ENCODE measurements around the gene RCHY1.
A peak's percentile ranks its signal among the peaks of the same experiment; 100 is the strongest.

Gene RCHY1

GRCh38 chr4:75457365-75457764, 56.8 kb downstream of the RCHY1 start:
- H3K9me3 ChIP-seq (ENCODE audit: control extremely low read depth in 1 of 5, control insufficient read depth in 4 of 5, insufficient read depth in 2 of 5, low read depth in 1 of 5, low read length in 4 of 5) = peaks cover 0 to 2% (median 0%) of the 10 kb centered on the region in 5 experiments
- no peak overlapping the region for H3K27ac ChIP-seq (ENCODE audit: insufficient read depth in 1 of 2, low read depth in 1 of 2, low read length in 2 of 2, poor library complexity in 1 of 2, severe bottlenecking in 2 of 2)
- no peaks in the 10 kb centered on the region for H3K4me1 ChIP-seq (ENCODE audit: control extremely low read depth in 1 of 4, control insufficient read depth in 4 of 4, insufficient read depth in 4 of 4, low read length in 3 of 4)
- peaks cover 0 to 4% (median 0%) of the 10 kb centered on the region in 5 experiments for H3K27me3 ChIP-seq (replicated peaks in 2 of 5; ENCODE audit: control insufficient read depth in 4 of 5, insufficient read depth in 5 of 5, low read length in 4 of 5)
- H3K36me3 ChIP-seq (ENCODE audit: control insufficient read depth in 4 of 4, insufficient read depth in 4 of 4, low read length in 3 of 4) = no peaks in the 10 kb centered on the region
- WGBS (ENCODE audit: insufficient coverage) = 100% methylated on average over 1 of the region's 3 CpGs
- DNase-seq = no peak
- POLR2A ChIA-PET = no interaction called here
- CTCF ChIA-PET = no interaction called here
- no peak overlapping the region for H3K4me3 ChIP-seq (ENCODE audit: control insufficient read depth in 1 of 7, extremely low read depth in 1 of 7, insufficient read depth in 4 of 7, low read depth in 2 of 7, low read length in 6 of 7)

DNA sequence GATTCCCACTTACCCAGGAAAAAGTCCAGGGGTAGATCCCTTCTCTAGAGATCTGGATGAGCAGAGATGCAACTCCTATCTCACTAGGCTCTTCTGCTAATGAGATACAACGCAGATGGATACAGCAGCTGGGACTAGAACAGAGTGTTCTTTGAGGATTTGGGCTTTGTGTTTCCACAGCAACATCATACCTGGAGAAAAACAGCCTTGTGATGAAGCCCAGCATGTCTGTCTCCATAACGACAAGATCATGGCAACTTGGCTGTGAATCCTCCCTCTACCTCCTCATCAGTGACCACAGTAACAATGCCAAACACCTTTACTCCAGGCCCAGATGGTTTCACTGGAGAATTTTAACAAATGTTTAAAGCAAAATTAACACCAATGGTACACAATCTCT, 80.1 kb downstream of the RCHY1 start:
- CTCF ChIA-PET = no interaction called here
- no peak overlapping the region for H3K27ac ChIP-seq (ENCODE audit: insufficient read depth in 1 of 2, low read depth in 1 of 2, low read length in 2 of 2, poor library complexity in 1 of 2, severe bottlenecking in 2 of 2)
- 100% methylated on average over 2 of the region's 2 CpGs for WGBS (ENCODE audit: insufficient coverage)

DNA sequence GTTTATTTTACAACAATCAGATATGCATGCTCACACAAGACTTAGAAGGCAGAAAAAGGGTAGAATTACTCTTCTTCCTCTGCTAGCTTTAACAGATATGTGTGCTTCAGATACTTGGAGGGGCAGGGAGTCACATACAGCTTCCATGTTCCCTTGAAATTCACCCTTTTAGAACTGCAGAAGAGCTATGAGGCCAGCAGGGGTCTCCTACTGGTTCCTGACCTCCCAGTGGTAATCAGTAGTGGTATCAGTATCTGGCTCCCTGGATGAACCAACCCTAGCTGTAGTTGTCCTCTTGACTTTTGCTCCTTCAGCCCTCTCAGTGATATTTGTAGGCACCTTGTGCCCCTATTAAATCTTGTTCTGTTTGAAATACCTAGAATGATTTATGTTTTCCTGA, 81.5 kb downstream of the RCHY1 start:
- Histone ChIP-seq H3K9me3 (ENCODE audit: control extremely low read depth in 1 of 5, control insufficient read depth in 4 of 5, insufficient read depth in 2 of 5, low read depth in 1 of 5, low read length in 4 of 5) (peaks cover 0 to 5% (median 1%) of the 10 kb centered on the region in 5 experiments), H3K4me1 (ENCODE audit: control extremely low read depth in 1 of 4, control insufficient read depth in 4 of 4, insufficient read depth in 4 of 4, low read length in 3 of 4) (peaks cover 0 to 4% (median 0%) of the 10 kb centered on the region in 4 experiments), H3K4me3 (ENCODE audit: control insufficient read depth in 1 of 7, extremely low read depth in 1 of 7, insufficient read depth in 4 of 7, low read depth in 2 of 7, low read length in 6 of 7) (no peak overlapping the region), H3K36me3 (ENCODE audit: control insufficient read depth in 4 of 4, insufficient read depth in 4 of 4, low read length in 3 of 4) (no peaks in the 10 kb centered on the region), H3K27me3 (replicated peaks in 2 of 5; ENCODE audit: control insufficient read depth in 4 of 5, insufficient read depth in 5 of 5, low read length in 4 of 5) (no peaks in the 10 kb centered on the region), H3K27ac (ENCODE audit: insufficient read depth in 1 of 2, low read depth in 1 of 2, low read length in 2 of 2, poor library complexity in 1 of 2, severe bottlenecking in 2 of 2) (no peak overlapping the region)
- ChIA-PET CTCF (no interaction called here), POLR2A (no interaction called here)
- DNase-seq = peak; percentile 9 to 43 (median 25)

More for the DNA sequence above, 80.1 kb downstream of the RCHY1 start:
- DNase-seq = no peak
- POLR2A ChIA-PET = no interaction called here
- Histone ChIP-seq H3K9me3 (ENCODE audit: control extremely low read depth in 1 of 5, control insufficient read depth in 4 of 5, insufficient read depth in 2 of 5, low read depth in 1 of 5, low read length in 4 of 5) (peaks cover 0 to 5% (median 1%) of the 10 kb centered on the region in 5 experiments), H3K4me3 (ENCODE audit: control insufficient read depth in 1 of 7, extremely low read depth in 1 of 7, insufficient read depth in 4 of 7, low read depth in 2 of 7, low read length in 6 of 7) (no peak overlapping the region), H3K4me1 (ENCODE audit: control extremely low read depth in 1 of 4, control insufficient read depth in 4 of 4, insufficient read depth in 4 of 4, low read length in 3 of 4) (no peaks in the 10 kb centered on the region), H3K27me3 (replicated peaks in 2 of 5; ENCODE audit: control insufficient read depth in 4 of 5, insufficient read depth in 5 of 5, low read length in 4 of 5) (no peaks in the 10 kb centered on the region), H3K36me3 (ENCODE audit: control insufficient read depth in 4 of 4, insufficient read depth in 4 of 4, low read length in 3 of 4) (no peaks in the 10 kb centered on the region)

GRCh38 chr4:75429208-75429607, 85.0 kb downstream of the RCHY1 start:
- 50% methylated on average over 1 of the region's 1 CpG for WGBS (ENCODE audit: insufficient coverage)

More at GRCh38 chr4:75429208-75429607, 85.0 kb downstream of the RCHY1 start:
- Histone ChIP-seq H3K9me3 (ENCODE audit: control extremely low read depth in 1 of 5, control insufficient read depth in 4 of 5, insufficient read depth in 2 of 5, low read depth in 1 of 5, low read length in 4 of 5) (no peaks in the 10 kb centered on the region), H3K4me3 (ENCODE audit: control insufficient read depth in 1 of 7, extremely low read depth in 1 of 7, insufficient read depth in 4 of 7, low read depth in 2 of 7, low read length in 6 of 7) (no peak overlapping the region), H3K27ac (ENCODE audit: insufficient read depth in 1 of 2, low read depth in 1 of 2, low read length in 2 of 2, poor library complexity in 1 of 2, severe bottlenecking in 2 of 2) (no peak overlapping the region), H3K4me1 (ENCODE audit: control extremely low read depth in 1 of 4, control insufficient read depth in 4 of 4, insufficient read depth in 4 of 4, low read length in 3 of 4) (peaks cover 0 to 4% (median 0%) of the 10 kb centered on the region in 4 experiments), H3K36me3 (ENCODE audit: control insufficient read depth in 4 of 4, insufficient read depth in 4 of 4, low read length in 3 of 4) (no peaks in the 10 kb centered on the region), H3K27me3 (replicated peaks in 2 of 5; ENCODE audit: control insufficient read depth in 4 of 5, insufficient read depth in 5 of 5, low read length in 4 of 5) (no peaks in the 10 kb centered on the region)
- ChIA-PET POLR2A (no interaction called here), CTCF (no interaction called here)
- no peak for DNase-seq
